ENCODE data around the gene LRRC8C.

- TF ChIP-seq ZNF217 (IDR thresholded peaks at IDR 0.05) (no peak), TCF7 (IDR thresholded peaks at IDR 0.05; ENCODE audit: borderline replicate concordance) (no peak), ESRRA (IDR thresholded peaks at IDR 0.05; ENCODE audit: low read length) (no peak)
- TF ChIP-seq, protein P1, sequence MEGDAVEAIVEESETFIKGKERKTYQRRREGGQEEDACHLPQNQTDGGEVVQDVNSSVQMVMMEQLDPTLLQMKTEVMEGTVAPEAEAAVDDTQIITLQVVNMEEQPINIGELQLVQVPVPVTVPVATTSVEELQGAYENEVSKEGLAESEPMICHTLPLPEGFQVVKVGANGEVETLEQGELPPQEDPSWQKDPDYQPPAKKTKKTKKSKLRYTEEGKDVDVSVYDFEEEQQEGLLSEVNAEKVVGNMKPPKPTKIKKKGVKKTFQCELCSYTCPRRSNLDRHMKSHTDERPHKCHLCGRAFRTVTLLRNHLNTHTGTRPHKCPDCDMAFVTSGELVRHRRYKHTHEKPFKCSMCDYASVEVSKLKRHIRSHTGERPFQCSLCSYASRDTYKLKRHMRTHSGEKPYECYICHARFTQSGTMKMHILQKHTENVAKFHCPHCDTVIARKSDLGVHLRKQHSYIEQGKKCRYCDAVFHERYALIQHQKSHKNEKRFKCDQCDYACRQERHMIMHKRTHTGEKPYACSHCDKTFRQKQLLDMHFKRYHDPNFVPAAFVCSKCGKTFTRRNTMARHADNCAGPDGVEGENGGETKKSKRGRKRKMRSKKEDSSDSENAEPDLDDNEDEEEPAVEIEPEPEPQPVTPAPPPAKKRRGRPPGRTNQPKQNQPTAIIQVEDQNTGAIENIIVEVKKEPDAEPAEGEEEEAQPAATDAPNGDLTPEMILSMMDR (IDR thresholded peaks at IDR 0.05 in 2 of 3, conservative IDR thresholded peaks at IDR 0.05 in 1 of 3; ENCODE audit: control insufficient read depth in 2 of 3, extremely low read depth in 1 of 3, insufficient read depth in 1 of 3, low read depth in 3 of 3, low read length in 3 of 3): no peak
Measured at GRCh38 chr1:89721351-89721750, 88.4 kb downstream of the LRRC8C start.
